ENCODE data around the gene HAND2.

Gene HAND2

DNA sequence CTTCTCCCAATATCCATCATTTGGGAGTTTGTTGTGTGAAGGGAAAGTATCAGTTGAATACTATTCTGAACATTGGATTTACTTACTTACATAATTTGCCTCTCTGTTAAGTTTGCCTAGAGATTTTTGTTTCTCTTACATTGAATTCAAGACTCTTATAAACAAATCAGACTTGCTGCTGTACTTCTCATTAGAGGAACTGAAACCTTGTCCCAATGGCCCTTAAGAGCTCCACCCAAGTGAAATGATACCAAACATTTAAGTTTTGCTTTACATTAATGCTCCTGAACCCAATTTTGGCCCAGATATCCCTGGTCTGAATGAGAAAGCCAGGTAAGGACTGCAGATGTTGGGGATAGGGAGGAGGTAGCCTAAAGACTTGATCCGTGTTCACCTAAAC lies 32.0 kb downstream of the HAND2 start:
- no peaks in the 10 kb centered on the region for H3K27me3 ChIP-seq (ENCODE audit: insufficient read depth, low read depth, severe bottlenecking)
- no peaks in the 10 kb centered on the region for H3K36me3 ChIP-seq
- no peaks in the 10 kb centered on the region for H3K9me3 ChIP-seq (ENCODE audit: severe bottlenecking)
- TF ChIP-seq CTCF (IDR thresholded peaks at IDR 0.05; ENCODE audit: low read depth, low read length), result no peak
- no peak overlapping the region for H3K4me3 ChIP-seq (ENCODE audit: low read depth, low read length)
- no peak overlapping the region for H3K27ac ChIP-seq
- no peak for DNase-seq

GRCh38 chr4:173494013-173494970 lies 35.7 kb downstream of the HAND2 start:
- Histone ChIP-seq H3K9me3 (ENCODE audit: severe bottlenecking) (no peaks in the 10 kb centered on the region), H3K27me3 (ENCODE audit: insufficient read depth, low read depth, severe bottlenecking) (no peaks in the 10 kb centered on the region), H3K36me3 (no peaks in the 10 kb centered on the region), H3K4me3 (ENCODE audit: low read depth, low read length) (peak overlapping the region; percentile 32), H3K27ac (no peak overlapping the region)
- peak; percentile 83 for DNase-seq
- peak; percentile 88 for TF ChIP-seq CTCF (IDR thresholded peaks at IDR 0.05; ENCODE audit: low read depth, low read length)

- TF ChIP-seq CTCF (IDR thresholded peaks at IDR 0.05; ENCODE audit: low read depth, low read length), result no peak
- Histone ChIP-seq H3K27me3 (ENCODE audit: insufficient read depth, low read depth, severe bottlenecking) (no peaks in the 10 kb centered on the region), H3K27ac (no peak overlapping the region), H3K4me3 (ENCODE audit: low read depth, low read length) (no peak overlapping the region), H3K9me3 (ENCODE audit: severe bottlenecking) (no peaks in the 10 kb centered on the region), H3K36me3 (no peaks in the 10 kb centered on the region)
- DNase-seq, result no peak
Observed at GRCh38 chr4:173493041-173493440, 37.0 kb downstream of the HAND2 start.

- no peak for TF ChIP-seq CTCF (IDR thresholded peaks at IDR 0.05; ENCODE audit: low read depth, low read length)
- Histone ChIP-seq H3K4me3 (ENCODE audit: low read depth, low read length) (no peak overlapping the region), H3K27ac (no peak overlapping the region), H3K36me3 (no peaks in the 10 kb centered on the region), H3K27me3 (ENCODE audit: insufficient read depth, low read depth, severe bottlenecking) (no peaks in the 10 kb centered on the region), H3K9me3 (ENCODE audit: severe bottlenecking) (no peaks in the 10 kb centered on the region)
- DNase-seq, result no peak
Observed at GRCh38 chr4:173492315-173492714, 37.7 kb downstream of the HAND2 start.

DNA sequence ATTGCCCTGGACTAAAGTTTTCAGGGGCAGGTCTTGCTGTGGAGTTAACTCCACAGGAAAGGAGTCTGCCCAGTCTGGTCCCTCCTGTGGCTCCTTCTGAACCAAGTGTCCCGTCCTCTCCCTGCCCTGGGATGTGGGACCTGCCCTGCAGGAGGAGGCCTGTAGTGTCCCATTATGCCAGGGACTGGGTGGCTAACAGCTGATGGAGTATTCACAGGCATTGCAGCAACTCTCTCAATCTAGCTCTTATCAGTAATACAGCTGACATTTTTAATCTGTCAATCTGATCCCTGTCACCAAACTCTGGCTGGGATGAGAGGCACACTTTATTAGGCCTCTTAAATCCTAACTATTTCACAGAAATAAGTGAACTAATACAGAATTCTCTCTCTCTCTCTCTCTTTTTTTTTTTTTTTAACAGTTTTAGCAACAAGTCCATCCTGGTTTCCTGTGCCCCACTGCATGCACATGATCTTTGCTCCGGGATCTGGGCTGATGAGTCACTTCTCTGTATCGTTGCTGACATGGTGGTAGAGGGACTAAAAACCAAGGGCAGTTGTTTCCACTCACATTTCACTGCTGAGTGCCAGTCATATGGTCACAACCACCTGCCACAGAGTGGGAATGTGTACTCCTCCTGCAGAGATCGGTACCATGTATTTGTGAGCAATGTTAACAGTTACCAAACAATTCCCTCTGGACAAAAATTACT lies 39.1 kb downstream of the HAND2 start:
- Histone ChIP-seq H3K27ac (no peak overlapping the region), H3K4me3 (ENCODE audit: low read depth, low read length) (no peak overlapping the region), H3K27me3 (ENCODE audit: insufficient read depth, low read depth, severe bottlenecking) (no peaks in the 10 kb centered on the region), H3K36me3 (no peaks in the 10 kb centered on the region), H3K9me3 (ENCODE audit: severe bottlenecking) (no peaks in the 10 kb centered on the region)
- TF ChIP-seq CTCF (IDR thresholded peaks at IDR 0.05; ENCODE audit: low read depth, low read length), result no peak
- no peak for DNase-seq

All from WERI-Rb-1 (cell line).